ENCODE data around the gene CCDC88A. TPM values are rescaled to one million over a fixed set of nuclear protein-coding genes. Genes with fewer than 3 reads are reported as not detected.

The CCDC88A gene
- total and polyA plus RNA-seq, 2 experiments from 2014 or later: 144 to 169 TPM

- TF ChIP-seq NANOG (IDR thresholded peaks at IDR 0.05; ENCODE audit: borderline replicate concordance) (no peak), POLR2AphosphoS5 (IDR thresholded peaks at IDR 0.05; ENCODE audit: low read depth) (no peak), EZH2 (IDR thresholded peaks at IDR 0.05; ENCODE audit: low read depth, unreplicated experiment) (no peak), REST (IDR thresholded peaks at IDR 0.05; ENCODE audit: unreplicated experiment) (no peak), STAT1 (IDR thresholded peaks at IDR 0.05; ENCODE audit: unreplicated experiment) (no peak), ZNF462 (CRISPR knock-in tag; IDR thresholded peaks at IDR 0.05) (no peak), ZNF114 (CRISPR knock-in tag; IDR thresholded peaks at IDR 0.05) (no peak), JUNB (IDR thresholded peaks at IDR 0.05; ENCODE audit: unreplicated experiment) (no peak), EZH2phosphoT487 (IDR thresholded peaks at IDR 0.05; ENCODE audit: unreplicated experiment) (no peak), ETS1 (IDR thresholded peaks at IDR 0.05) (no peak), ZNF331 (CRISPR knock-in tag; IDR thresholded peaks at IDR 0.05; ENCODE audit: low read depth) (no peak), CTCF (conservative IDR thresholded peaks at IDR 0.05; ENCODE audit: low read depth in 2 of 2) (no peak), CREB1 (CRISPR knock-in tag; IDR thresholded peaks at IDR 0.05; ENCODE audit: low read depth) (no peak)
- Histone ChIP-seq H3K27me3 (ENCODE audit: insufficient read depth) (no peaks in the 10 kb centered on the region), H4K20me1 (replicated peaks; ENCODE audit: insufficient read depth) (no peaks in the 10 kb centered on the region), H3K27ac (ENCODE audit: low read depth) (peak overlapping the region; percentile 96; the same call in 1 of the 2 replicates), H3K36me3 (ENCODE audit: insufficient read depth) (no peaks in the 10 kb centered on the region), H3K4me1 (ENCODE audit: insufficient read depth) (peaks cover 37% of the 10 kb centered on the region), H3K9me2 (ENCODE audit: insufficient read depth) (no peaks in the 10 kb centered on the region), H3F3A (replicated peaks; ENCODE audit: low read depth) (peaks cover 23% of the 10 kb centered on the region), H2AFZ (no peak overlapping the region), H3K4me3 (peak overlapping the region; percentile 65; the same call in 1 of the 2 replicates), H3K4me2 (0 out of 2 replicates have a peak overlapping the region, but pooled peaks have one; percentile 81), H3K79me2 (replicated peaks; ENCODE audit: insufficient read depth) (peaks cover 7% of the 10 kb centered on the region)
- peaks cover 16% of the 10 kb centered on the region for H3K27me3 Mint-ChIP-seq (ENCODE audit: insufficient read depth, low read depth, poor library complexity)
- H3K4me3 Mint-ChIP-seq: peak overlapping the region; percentile 78
- H3K4me1 Mint-ChIP-seq: peaks cover 35% of the 10 kb centered on the region
- peaks cover 6% of the 10 kb centered on the region; the same call in 2 of the 3 replicates for H3K36me3 Mint-ChIP-seq (ENCODE audit: low read depth)
- H3K9me3 Mint-ChIP-seq: no peaks in the 10 kb centered on the region
- DNase-seq (ENCODE audit: low spot score): no peak
- no peak for ATAC-seq
- no peak overlapping the region for H3K27ac Mint-ChIP-seq
Measured at GRCh38 chr2:55283083-55283482, 136.6 kb downstream of the CCDC88A start.
